Measurements from ENCODE around the gene PTPRG. TPM values are rescaled to one million over a fixed set of nuclear protein-coding genes. Genes with fewer than 3 reads are reported as not detected.

The PTPRG gene
- total RNA-seq, 4 donors from 2014 or later, result 51.9 to 56.8 (median 54.4) TPM

DNA sequence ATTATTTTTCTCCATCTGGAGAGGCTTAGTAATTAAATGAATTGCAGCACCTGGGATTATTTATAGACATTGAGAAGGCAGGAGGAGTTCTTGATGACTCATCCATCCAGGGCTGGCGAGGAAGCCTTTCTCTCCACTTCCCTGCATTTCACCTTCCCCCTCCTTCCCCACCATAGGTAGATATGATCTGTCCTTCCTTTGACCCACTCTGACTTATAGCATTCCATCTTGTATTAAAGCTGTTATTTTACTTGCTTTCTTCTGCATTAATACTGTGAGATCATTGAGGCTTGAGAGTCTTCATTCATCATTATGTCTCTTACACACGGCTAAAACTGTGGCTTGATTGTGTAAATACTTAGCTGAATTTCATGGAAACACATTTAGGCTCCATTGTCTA is 523.2 kb downstream of the PTPRG start:
- no peak overlapping the region for H3K27ac ChIP-seq (replicated peaks in 1 of 4)
- no peak overlapping the region for H3K4me3 ChIP-seq
- H3K27me3 ChIP-seq, result no peaks in the 10 kb centered on the region
- H3K36me3 ChIP-seq, result no peaks in the 10 kb centered on the region
- intact Hi-C loops (cut with DNase I), result no loop called here
- TF ChIP-seq POLR2AphosphoS5 (IDR thresholded peaks at IDR 0.05), result no peak
- TF ChIP-seq EP300 (IDR thresholded peaks at IDR 0.05), result no peak
- TF ChIP-seq POLR2A (IDR thresholded peaks at IDR 0.05; ENCODE audit: low read depth), result no peak
- TF ChIP-seq, protein P1, sequence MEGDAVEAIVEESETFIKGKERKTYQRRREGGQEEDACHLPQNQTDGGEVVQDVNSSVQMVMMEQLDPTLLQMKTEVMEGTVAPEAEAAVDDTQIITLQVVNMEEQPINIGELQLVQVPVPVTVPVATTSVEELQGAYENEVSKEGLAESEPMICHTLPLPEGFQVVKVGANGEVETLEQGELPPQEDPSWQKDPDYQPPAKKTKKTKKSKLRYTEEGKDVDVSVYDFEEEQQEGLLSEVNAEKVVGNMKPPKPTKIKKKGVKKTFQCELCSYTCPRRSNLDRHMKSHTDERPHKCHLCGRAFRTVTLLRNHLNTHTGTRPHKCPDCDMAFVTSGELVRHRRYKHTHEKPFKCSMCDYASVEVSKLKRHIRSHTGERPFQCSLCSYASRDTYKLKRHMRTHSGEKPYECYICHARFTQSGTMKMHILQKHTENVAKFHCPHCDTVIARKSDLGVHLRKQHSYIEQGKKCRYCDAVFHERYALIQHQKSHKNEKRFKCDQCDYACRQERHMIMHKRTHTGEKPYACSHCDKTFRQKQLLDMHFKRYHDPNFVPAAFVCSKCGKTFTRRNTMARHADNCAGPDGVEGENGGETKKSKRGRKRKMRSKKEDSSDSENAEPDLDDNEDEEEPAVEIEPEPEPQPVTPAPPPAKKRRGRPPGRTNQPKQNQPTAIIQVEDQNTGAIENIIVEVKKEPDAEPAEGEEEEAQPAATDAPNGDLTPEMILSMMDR (IDR thresholded peaks at IDR 0.05), result no peak
- 53% methylated on average over 2 of the region's 2 CpGs for WGBS
- no peak for DNase-seq (ENCODE audit: extremely low spot score)
- H3K9me3 ChIP-seq, result no peaks in the 10 kb centered on the region
- H3K4me1 ChIP-seq, result peaks cover 0 to 6% (median 0%) of the 10 kb centered on the region in 4 donors

DNA sequence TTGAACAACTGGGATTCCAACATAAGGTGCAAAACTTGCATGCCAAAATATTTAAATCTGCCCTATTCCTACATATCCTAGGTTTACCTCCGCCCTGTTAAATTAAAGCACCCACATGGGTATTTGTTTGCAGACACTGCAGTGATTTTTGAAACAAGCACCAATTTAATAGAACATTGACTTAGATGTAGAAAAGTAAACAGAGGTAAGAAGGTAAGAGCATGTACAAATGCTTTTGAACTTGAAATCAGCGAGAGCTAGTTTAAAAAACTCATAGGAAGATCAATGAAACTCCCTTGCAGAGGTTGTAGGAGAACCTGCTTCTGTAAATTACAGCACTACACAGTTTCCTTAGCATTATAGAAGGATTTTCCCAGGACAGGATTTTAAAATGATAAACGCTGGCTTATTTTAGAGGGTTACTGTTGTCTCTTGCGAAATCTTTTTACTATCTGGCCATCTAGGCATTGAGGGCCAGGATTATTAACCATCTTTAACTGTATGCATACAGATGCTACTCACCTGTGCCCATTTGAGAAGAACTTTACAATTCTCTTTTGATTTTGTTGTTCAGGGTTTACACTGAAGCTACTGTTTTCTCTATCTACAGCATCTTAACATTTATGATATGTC is 527.2 kb downstream of the PTPRG start:
- Histone ChIP-seq H3K27me3 (no peaks in the 10 kb centered on the region), H3K4me1 (peaks cover 0 to 14% (median 9%) of the 10 kb centered on the region in 4 donors), H3K9me3 (no peaks in the 10 kb centered on the region), H3K36me3 (no peaks in the 10 kb centered on the region), H3K4me3 (no peak overlapping the region), H3K27ac (replicated peaks in 1 of 4) (no peak overlapping the region)
- TF ChIP-seq POLR2A (IDR thresholded peaks at IDR 0.05; ENCODE audit: low read depth) (no peak), POLR2AphosphoS5 (IDR thresholded peaks at IDR 0.05) (no peak), EP300 (IDR thresholded peaks at IDR 0.05) (no peak)
- TF ChIP-seq, protein P1 (IDR thresholded peaks at IDR 0.05), result no peak
- no peak for DNase-seq (ENCODE audit: extremely low spot score)
- intact Hi-C loops (cut with DNase I), result no loop called here
- WGBS, result 82% methylated on average over 4 of the region's 4 CpGs

DNA sequence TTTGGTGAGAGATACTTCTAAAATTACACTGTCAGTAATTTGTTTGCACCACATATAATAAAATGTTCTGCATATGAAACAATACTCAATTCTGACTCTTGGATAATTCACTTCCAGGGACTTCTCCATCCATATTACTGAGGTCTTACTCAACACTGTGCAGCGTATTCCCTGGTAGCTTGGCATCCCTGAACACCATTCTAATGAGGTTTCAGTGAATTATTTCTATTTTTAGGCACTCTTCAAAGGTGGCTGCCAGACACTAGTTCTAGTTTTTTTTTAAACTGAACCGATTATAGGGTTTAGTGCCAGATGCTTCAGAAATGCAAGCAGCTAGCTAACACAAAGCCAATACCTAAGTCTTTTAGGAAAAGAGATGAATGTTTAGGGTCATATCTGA is 528.7 kb downstream of the PTPRG start:
- H3K36me3 ChIP-seq, result no peaks in the 10 kb centered on the region
- 52% methylated on average over 2 of the region's 2 CpGs for WGBS
- DNase-seq (ENCODE audit: extremely low spot score), result no peak
- TF ChIP-seq, protein P1 (IDR thresholded peaks at IDR 0.05), result no peak
- no peak for TF ChIP-seq POLR2A (IDR thresholded peaks at IDR 0.05; ENCODE audit: low read depth)
- TF ChIP-seq POLR2AphosphoS5 (IDR thresholded peaks at IDR 0.05), result no peak
- TF ChIP-seq EP300 (IDR thresholded peaks at IDR 0.05), result no peak
- intact Hi-C loops (cut with DNase I), result no loop called here
- H3K4me3 ChIP-seq, result no peak overlapping the region
- no peaks in the 10 kb centered on the region for H3K9me3 ChIP-seq
- H3K27ac ChIP-seq (replicated peaks in 1 of 4), result no peak overlapping the region
- no peaks in the 10 kb centered on the region for H3K27me3 ChIP-seq
- peaks cover 0 to 11% (median 7%) of the 10 kb centered on the region in 4 donors for H3K4me1 ChIP-seq

DNA sequence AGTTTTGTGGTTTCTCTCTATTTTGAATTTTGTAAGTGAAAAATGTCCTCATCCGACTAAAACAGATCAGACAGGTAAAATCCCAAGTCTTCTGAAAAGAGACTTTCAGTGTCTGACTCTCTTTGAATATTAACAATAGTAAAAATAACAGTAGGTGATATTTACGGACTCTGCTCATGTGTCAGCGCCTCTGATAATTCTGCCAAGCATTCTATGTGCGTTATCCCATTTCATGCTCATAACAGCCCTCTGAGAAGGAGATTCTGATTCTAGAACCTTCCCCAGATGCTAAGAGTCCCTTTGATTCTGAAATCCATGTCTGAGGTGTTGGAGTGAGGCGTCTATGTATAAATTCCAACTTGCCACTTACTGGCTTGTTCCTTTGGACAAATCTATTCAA is 529.1 kb downstream of the PTPRG start:
- Histone ChIP-seq H3K9me3 (no peaks in the 10 kb centered on the region), H3K4me1 (peaks cover 2 to 11% (median 7%) of the 10 kb centered on the region in 4 donors), H3K27ac (replicated peaks in 1 of 4) (no peak overlapping the region), H3K4me3 (no peak overlapping the region), H3K36me3 (no peaks in the 10 kb centered on the region), H3K27me3 (no peaks in the 10 kb centered on the region)
- DNase-seq (ENCODE audit: extremely low spot score), result no peak
- WGBS, result 92% methylated on average over 5 of the region's 5 CpGs
- TF ChIP-seq EP300 (IDR thresholded peaks at IDR 0.05), result no peak
- intact Hi-C loops (cut with DNase I), result no loop called here

DNA sequence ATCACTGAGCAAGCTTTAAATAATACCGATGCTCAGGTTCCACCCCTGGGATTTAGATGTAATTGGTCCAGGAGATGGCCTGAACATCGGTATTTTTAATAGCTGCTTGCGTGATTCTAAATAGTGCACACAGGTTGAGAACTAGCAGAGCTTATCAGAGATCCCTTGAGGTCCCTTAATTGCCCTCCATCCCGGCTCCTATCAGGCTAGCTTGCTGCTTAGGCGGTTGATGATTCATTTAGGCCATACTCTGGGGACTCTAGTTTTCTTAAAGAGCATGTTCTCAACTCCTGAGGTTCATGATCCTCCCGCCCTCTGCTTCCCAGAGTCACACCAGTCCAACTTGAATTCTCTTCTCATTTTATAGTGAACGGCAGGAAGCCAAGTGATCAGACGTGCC is 531.7 kb downstream of the PTPRG start:
- Histone ChIP-seq H3K27me3 (no peaks in the 10 kb centered on the region), H3K4me3 (no peak overlapping the region), H3K4me1 (peaks cover 11 to 17% (median 15%) of the 10 kb centered on the region in 4 donors), H3K36me3 (no peaks in the 10 kb centered on the region), H3K9me3 (no peaks in the 10 kb centered on the region), H3K27ac (replicated peaks in 1 of 4) (no peak overlapping the region)
- intact Hi-C loops (cut with DNase I), result no loop called here
- TF ChIP-seq EP300 (IDR thresholded peaks at IDR 0.05) (no peak), POLR2A (IDR thresholded peaks at IDR 0.05; ENCODE audit: low read depth) (no peak), POLR2AphosphoS5 (IDR thresholded peaks at IDR 0.05) (no peak)
- TF ChIP-seq, protein P1 (IDR thresholded peaks at IDR 0.05), result no peak
- 93% methylated on average over 8 of the region's 8 CpGs for WGBS
- DNase-seq (ENCODE audit: extremely low spot score), result no peak

Data from esophagus muscularis mucosa (tissue), 4 donors.